ENCODE measurements around the gene PINLYP. TPM values are rescaled to one million over a fixed set of nuclear protein-coding genes. Genes with fewer than 3 reads are reported as not detected.

The PINLYP gene
- polyA plus RNA-seq, 1 of the 3 experiments (the other 2 are of a cell fraction) = 5.5 TPM

GRCh38 chr19:43622956-43623355 is 47.4 kb downstream of the PINLYP start:
- Histone ChIP-seq H3F3A (replicated peaks; ENCODE audit: insufficient read depth) (peaks cover 4% of the 10 kb centered on the region), H3K27ac (ENCODE audit: low read depth in 2 of 2, low read length in 1 of 2) (no peak overlapping the region), H4K20me1 (ENCODE audit: insufficient read depth) (no peaks in the 10 kb centered on the region), H3K4me3 (ENCODE audit: low read depth in 2 of 2, low read length in 1 of 2) (no peak overlapping the region), H3K27me3 (ENCODE audit: insufficient read depth) (no peaks in the 10 kb centered on the region), H3K9ac (no peak overlapping the region), H3K36me3 (replicated peaks in 1 of 2; ENCODE audit: control insufficient read depth in 1 of 2, insufficient read depth in 2 of 2, low read length in 1 of 2) (peaks cover 0 to 3% of the 10 kb centered on the region in 2 experiments), H3K4me1 (ENCODE audit: control insufficient read depth in 1 of 2, insufficient read depth in 2 of 2, low read depth in 1 of 2, low read length in 1 of 2) (peaks cover 7 to 12% of the 10 kb centered on the region in 2 experiments; a peak in 2 of 4 replicates), H3K9me2 (no peaks in the 10 kb centered on the region), H3K79me2 (ENCODE audit: insufficient read depth) (peaks cover 11% of the 10 kb centered on the region), H2AFZ (ENCODE audit: low read depth) (no peak overlapping the region), H3K4me2 (no peak overlapping the region), H3K9me3 (no peaks in the 10 kb centered on the region)
- WGBS (ENCODE audit: low lambda C conversion rate) = 100% methylated on average over 1 of the region's 1 CpG
- ChIA-PET POLR2A (no interaction called here), CTCF (no interaction called here)
- TF ChIP-seq CHD2 (IDR thresholded peaks at IDR 0.05; ENCODE audit: low read length, partially characterized antibody) = no peak
- no peak for TF ChIP-seq ZBTB33 (IDR thresholded peaks at IDR 0.05; ENCODE audit: borderline replicate concordance, low read depth)
- TF ChIP-seq NFIC (IDR thresholded peaks at IDR 0.05; ENCODE audit: borderline replicate concordance) = no peak
- no peak for DNase-seq

GRCh38 chr19:43623889-43624670 is 48.5 kb downstream of the PINLYP start:
- H3F3A ChIP-seq (replicated peaks; ENCODE audit: insufficient read depth) = peaks cover 4% of the 10 kb centered on the region
- no peak overlapping the region for H3K4me2 ChIP-seq
- no peak overlapping the region for H2AFZ ChIP-seq (ENCODE audit: low read depth)
- H3K36me3 ChIP-seq (replicated peaks in 1 of 2; ENCODE audit: control insufficient read depth in 1 of 2, insufficient read depth in 2 of 2, low read length in 1 of 2) = peaks cover 0 to 3% of the 10 kb centered on the region in 2 experiments
- no peak overlapping the region for H3K9ac ChIP-seq
- no peak overlapping the region for H3K4me3 ChIP-seq (ENCODE audit: low read depth in 2 of 2, low read length in 1 of 2)
- CTCF ChIA-PET = no interaction called here
- peak; percentile 75 for DNase-seq
- no peak overlapping the region for H3K27ac ChIP-seq (ENCODE audit: low read depth in 2 of 2, low read length in 1 of 2)
- no peaks in the 10 kb centered on the region for H3K27me3 ChIP-seq (ENCODE audit: insufficient read depth)
- POLR2A ChIA-PET = no interaction called here
- H3K79me2 ChIP-seq (ENCODE audit: insufficient read depth) = peaks cover under 1% of the 10 kb centered on the region
- H3K9me3 ChIP-seq = no peaks in the 10 kb centered on the region
- no peak for TF ChIP-seq IRF3 (IDR thresholded peaks at IDR 0.05; ENCODE audit: low read depth, low read length)
- TF ChIP-seq POLR2AphosphoS5 (IDR thresholded peaks at IDR 0.05; ENCODE audit: low read depth, low read length) = no peak
- TF ChIP-seq RXRA (IDR thresholded peaks at IDR 0.05; ENCODE audit: borderline replicate concordance, low read depth) = no peak
- no peak for TF ChIP-seq FOXM1 (IDR thresholded peaks at IDR 0.05; ENCODE audit: low read depth)
- TF ChIP-seq EP300 (IDR thresholded peaks at IDR 0.05; ENCODE audit: borderline replicate concordance in 1 of 2, low read depth in 1 of 2, low read length in 1 of 2) = no peak
- no peak for TF ChIP-seq ELF1 (IDR thresholded peaks at IDR 0.05)
- no peak for TF ChIP-seq GABPA (IDR thresholded peaks at IDR 0.05; ENCODE audit: low read depth)
- TF ChIP-seq FOSL2 (IDR thresholded peaks at IDR 0.05; ENCODE audit: borderline replicate concordance, low read depth) = no peak
- no peak for TF ChIP-seq TEAD4 (IDR thresholded peaks at IDR 0.05; ENCODE audit: borderline replicate concordance, insufficient read depth)
- peaks cover 0 to 8% of the 10 kb centered on the region in 2 experiments; a peak in 1 of 4 replicates for H3K4me1 ChIP-seq (ENCODE audit: control insufficient read depth in 1 of 2, insufficient read depth in 2 of 2, low read depth in 1 of 2, low read length in 1 of 2)
- H3K9me2 ChIP-seq = no peaks in the 10 kb centered on the region
- no peaks in the 10 kb centered on the region for H4K20me1 ChIP-seq (ENCODE audit: insufficient read depth)
- WGBS (ENCODE audit: low lambda C conversion rate) = 93% methylated on average over 35 of the region's 35 CpGs
